ENCODE results near the gene PTPRM.

DNA sequence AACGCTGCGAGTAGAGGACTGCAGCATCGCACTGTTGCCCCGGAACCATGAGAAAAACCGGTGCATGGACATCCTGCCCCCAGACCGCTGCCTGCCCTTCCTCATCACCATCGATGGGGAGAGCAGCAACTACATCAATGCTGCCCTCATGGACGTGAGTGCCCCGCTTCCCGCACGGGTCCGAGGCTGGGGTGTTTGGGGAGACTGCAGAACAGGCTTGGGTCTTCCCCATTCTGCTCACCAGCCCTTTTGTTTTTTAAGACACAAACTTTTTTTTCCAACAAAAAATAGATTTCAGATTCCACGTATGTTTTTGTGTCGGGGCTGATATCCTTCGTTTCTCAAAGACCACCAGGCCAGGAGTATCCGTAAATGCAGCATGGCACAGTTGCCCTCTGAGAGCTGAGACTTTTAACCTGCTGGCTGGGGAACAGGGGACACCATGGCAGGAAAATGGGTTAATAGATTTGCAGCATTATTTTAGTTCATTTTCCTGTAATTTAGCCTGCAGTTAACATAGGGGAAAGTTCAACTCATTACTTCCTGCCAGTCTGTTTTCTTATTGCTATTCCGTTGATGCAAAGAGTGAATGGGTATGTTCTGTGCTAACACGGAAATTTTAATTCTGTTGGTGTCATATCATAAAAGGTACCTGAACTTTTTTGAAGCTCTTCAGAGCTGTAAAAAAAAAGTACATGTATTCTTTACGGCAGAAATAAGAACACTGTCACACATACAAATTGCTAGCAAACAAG lies 812.2 kb downstream of the PTPRM start:
- TF ChIP-seq, protein P1, sequence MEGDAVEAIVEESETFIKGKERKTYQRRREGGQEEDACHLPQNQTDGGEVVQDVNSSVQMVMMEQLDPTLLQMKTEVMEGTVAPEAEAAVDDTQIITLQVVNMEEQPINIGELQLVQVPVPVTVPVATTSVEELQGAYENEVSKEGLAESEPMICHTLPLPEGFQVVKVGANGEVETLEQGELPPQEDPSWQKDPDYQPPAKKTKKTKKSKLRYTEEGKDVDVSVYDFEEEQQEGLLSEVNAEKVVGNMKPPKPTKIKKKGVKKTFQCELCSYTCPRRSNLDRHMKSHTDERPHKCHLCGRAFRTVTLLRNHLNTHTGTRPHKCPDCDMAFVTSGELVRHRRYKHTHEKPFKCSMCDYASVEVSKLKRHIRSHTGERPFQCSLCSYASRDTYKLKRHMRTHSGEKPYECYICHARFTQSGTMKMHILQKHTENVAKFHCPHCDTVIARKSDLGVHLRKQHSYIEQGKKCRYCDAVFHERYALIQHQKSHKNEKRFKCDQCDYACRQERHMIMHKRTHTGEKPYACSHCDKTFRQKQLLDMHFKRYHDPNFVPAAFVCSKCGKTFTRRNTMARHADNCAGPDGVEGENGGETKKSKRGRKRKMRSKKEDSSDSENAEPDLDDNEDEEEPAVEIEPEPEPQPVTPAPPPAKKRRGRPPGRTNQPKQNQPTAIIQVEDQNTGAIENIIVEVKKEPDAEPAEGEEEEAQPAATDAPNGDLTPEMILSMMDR (IDR thresholded peaks at IDR 0.05): no peak
- TF ChIP-seq, protein P2, sequence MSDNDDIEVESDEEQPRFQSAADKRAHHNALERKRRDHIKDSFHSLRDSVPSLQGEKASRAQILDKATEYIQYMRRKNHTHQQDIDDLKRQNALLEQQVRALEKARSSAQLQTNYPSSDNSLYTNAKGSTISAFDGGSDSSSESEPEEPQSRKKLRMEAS (IDR thresholded peaks at IDR 0.05; ENCODE audit: low read depth): no peak
- TF ChIP-seq CHD2 (IDR thresholded peaks at IDR 0.05; ENCODE audit: low read length, partially characterized antibody) (no peak), FOXJ3 (CRISPR knock-in tag; IDR thresholded peaks at IDR 0.05) (no peak)
